Measurements from ENCODE around the gene TNFSF18. TPM values are rescaled to one million over a fixed set of nuclear protein-coding genes. Genes with fewer than 3 reads are reported as not detected.

The TNFSF18 gene
- total RNA-seq, 1 experiment from 2014 or later: 4.5 TPM

Other genes starting within 250 kb of the TNFSF18 start
- 2.6 and 3.1 TPM in 2 replicates for gene TNFSF4, start 156.4 kb upstream of the TNFSF18 start, total RNA-seq (2014; rRNA removed; shearing (Covaris generic))